HG03520 (cell line): ENCODE results near the gene ABLIM1.

Experiments
- ATAC-seq: cut with Tn5 transposase; IDR thresholded peaks from one replicate; pipeline ENCODE4 v1.9.1; 2021; ENCODE audit warnings: mild to moderate bottlenecking, moderate library complexity; ENCODE audit not compliant: unreplicated experiment

ABLIM1 gene

GRCh38 chr10:114680543-114681117 is 22.6 kb upstream of the ABLIM1 start:
- no peak for ATAC-seq

- ATAC-seq, result no peak
These were observed 21.5 kb upstream of the ABLIM1 start for GRCh38 chr10:114679552-114679951.

- no peak for ATAC-seq
These were observed 20.7 kb upstream of the ABLIM1 start for GRCh38 chr10:114678820-114679219.

GRCh38 chr10:114678336-114678735 is 20.3 kb upstream of the ABLIM1 start:
- no peak for ATAC-seq

- no peak for ATAC-seq
These were observed 16.3 kb upstream of the ABLIM1 start for GRCh38 chr10:114674346-114674745.

GRCh38 chr10:114669648-114670047 is 11.6 kb upstream of the ABLIM1 start:
- ATAC-seq, result no peak

GRCh38 chr10:114668375-114669080 is 10.5 kb upstream of the ABLIM1 start:
- ATAC-seq, result no peak

GRCh38 chr10:114665873-114666272 is 7.8 kb upstream of the ABLIM1 start:
- ATAC-seq, result no peak

GRCh38 chr10:114665406-114665805 is 7.3 kb upstream of the ABLIM1 start:
- no peak for ATAC-seq

GRCh38 chr10:114664127-114664526 is 6.1 kb upstream of the ABLIM1 start:
- ATAC-seq, result no peak

- ATAC-seq, result no peak
These were observed 5.6 kb upstream of the ABLIM1 start for GRCh38 chr10:114663626-114664025.

GRCh38 chr10:114662646-114663217 is 4.7 kb upstream of the ABLIM1 start:
- ATAC-seq, result no peak

GRCh38 chr10:114661212-114661880 is 3.3 kb upstream of the ABLIM1 start:
- no peak for ATAC-seq

GRCh38 chr10:114655671-114656070 is 2.4 kb downstream of the ABLIM1 start:
- ATAC-seq, result no peak

GRCh38 chr10:114654822-114655575 is 3.1 kb downstream of the ABLIM1 start:
- ATAC-seq, result no peak

- no peak for ATAC-seq
These were observed 4.1 kb downstream of the ABLIM1 start for GRCh38 chr10:114653926-114654325.

GRCh38 chr10:114652402-114653368 is 5.4 kb downstream of the ABLIM1 start:
- no peak for ATAC-seq

GRCh38 chr10:114650831-114651230 is 7.2 kb downstream of the ABLIM1 start:
- ATAC-seq, result no peak

GRCh38 chr10:114650266-114650665 is 7.8 kb downstream of the ABLIM1 start:
- no peak for ATAC-seq
